H9 (cell line): ENCODE results near the gene COX6B2. TPM values are rescaled to one million over a fixed set of nuclear protein-coding genes. Genes with fewer than 3 reads are reported as not detected.

Experiments
- DNase-seq: peaks from one replicate; pipeline ENCODE4 v3.0.0-alpha.2; 2017
- H2AFZ ChIP-seq: one replicate; pipeline ENCODE4 v1.6.1; 2013; ENCODE audit warnings: mild to moderate bottlenecking, low read length, control low read depth, moderate library complexity
- H2AK5ac ChIP-seq: 2 replicates; pipeline ENCODE4 v1.6.1; 2013; ENCODE audit warnings: low read length, control low read depth, mixed read lengths; ENCODE audit not compliant: insufficient read length
- H2BK120ac ChIP-seq: one replicate; pipeline ENCODE4 v1.6.1; 2013; ENCODE audit warnings: low read depth, mild to moderate bottlenecking, low read length, control low read depth, inconsistent platforms; ENCODE audit not compliant: poor library complexity, severe bottlenecking
- H2BK12ac ChIP-seq: 2 replicates; pipeline ENCODE4 v1.6.1; 2013; ENCODE audit warnings: low read length, control low read depth, mixed read lengths, low read depth; ENCODE audit not compliant: insufficient read length
- H2BK15ac ChIP-seq: 2 replicates; pipeline ENCODE4 v1.6.1; 2013; ENCODE audit warnings: low read depth, low read length, control low read depth
- H2BK20ac ChIP-seq: one replicate; pipeline ENCODE4 v1.6.1; 2013; ENCODE audit warnings: low read depth, mild to moderate bottlenecking, low read length, control low read depth, inconsistent platforms; ENCODE audit not compliant: poor library complexity, severe bottlenecking
- H2BK5ac ChIP-seq: 2 replicates; pipeline ENCODE4 v1.6.1; 2013; ENCODE audit warnings: low read length, control low read depth, mixed read lengths; ENCODE audit not compliant: insufficient read length
- H3K14ac ChIP-seq: 2 replicates; pipeline ENCODE4 v1.6.1; 2013; ENCODE audit warnings: low read length, control low read depth; ENCODE audit not compliant: insufficient read depth
- H3K18ac ChIP-seq: 2 replicates; pipeline ENCODE4 v1.6.1; 2013; ENCODE audit warnings: low read depth, mild to moderate bottlenecking, mixed read lengths, low read length, control low read depth; ENCODE audit not compliant: insufficient read length
- H3K23ac ChIP-seq: 2 replicates; pipeline ENCODE4 v1.6.1; 2013; ENCODE audit warnings: low read length, control low read depth, mixed read lengths, low read depth; ENCODE audit not compliant: insufficient read length
- H3K23me2 ChIP-seq: 2 replicates; pipeline ENCODE4 v1.6.1; 2013; ENCODE audit warnings: low read depth, mild to moderate bottlenecking, mixed read lengths, low read length, control low read depth; ENCODE audit not compliant: insufficient read length, poor library complexity, severe bottlenecking
- H3K27ac ChIP-seq: 2 replicates; pipeline ENCODE4 v1.5.1; 2013; ENCODE audit warnings: low read length, control low read depth, mixed read lengths, low read depth; ENCODE audit not compliant: insufficient read length
- H3K27me3 ChIP-seq: 2 replicates; pipeline ENCODE4 v1.6.1; 2013; ENCODE audit warnings: low read length, control low read depth, inconsistent platforms; ENCODE audit not compliant: insufficient read depth
- H3K4ac ChIP-seq: 2 replicates; pipeline ENCODE4 v1.6.1; 2013; ENCODE audit warnings: low read depth, mild to moderate bottlenecking, control low read depth, inconsistent platforms, low read length, moderate library complexity
- H3K4me1 ChIP-seq: 2 replicates; pipeline ENCODE4 v1.6.1; 2013; ENCODE audit warnings: low read length, control low read depth, inconsistent platforms; ENCODE audit not compliant: insufficient read depth
- H3K4me2 ChIP-seq: 2 replicates; pipeline ENCODE4 v1.6.1; 2013; ENCODE audit warnings: low read length, control low read depth, mixed read lengths; ENCODE audit not compliant: insufficient read length, insufficient read depth
- H3K56ac ChIP-seq: 2 replicates; pipeline ENCODE4 v1.6.1; 2013; ENCODE audit warnings: low read depth, mild to moderate bottlenecking, mixed read lengths, low read length, control low read depth; ENCODE audit not compliant: insufficient read length
- H3K79me1 ChIP-seq: 2 replicates; pipeline ENCODE4 v1.6.1; 2013; ENCODE audit warnings: low read depth, mild to moderate bottlenecking, moderate library complexity, low read length, control low read depth, inconsistent platforms; ENCODE audit not compliant: insufficient read depth, poor library complexity, severe bottlenecking
- H3K79me2 ChIP-seq: 2 replicates; pipeline ENCODE4 v1.6.1; 2013; ENCODE audit warnings: low read length, control low read depth, inconsistent platforms; ENCODE audit not compliant: insufficient read depth
- H3K9ac ChIP-seq: 2 replicates; pipeline ENCODE4 v1.6.1; 2013; ENCODE audit warnings: low read length, control low read depth, mixed read lengths; ENCODE audit not compliant: insufficient read length; ENCODE audit errors: extremely low read depth
- H3K9me3 ChIP-seq: one replicate; pipeline ENCODE4 v1.6.1; 2013; ENCODE audit warnings: low read depth, low read length, inconsistent platforms; ENCODE audit not compliant: control insufficient read depth
- H3T11ph ChIP-seq: one replicate; pipeline ENCODE4 v1.6.1; 2013; ENCODE audit warnings: mild to moderate bottlenecking, low read length, control low read depth, inconsistent platforms
- H4K20me1 ChIP-seq: one replicate; pipeline ENCODE4 v1.6.1; 2013; ENCODE audit not compliant: control insufficient read depth, insufficient read length, insufficient read depth
- H4K5ac ChIP-seq: 2 replicates; pipeline ENCODE4 v1.6.1; 2013; ENCODE audit warnings: low read depth, mild to moderate bottlenecking, mixed read lengths, low read length, control low read depth; ENCODE audit not compliant: insufficient read length
- H4K8ac ChIP-seq: replicated peaks from 2 replicates; pipeline ENCODE4 v1.6.1; 2013; ENCODE audit warnings: low read length, control low read depth, mixed read lengths, low read depth; ENCODE audit not compliant: insufficient read length
- H4K91ac ChIP-seq: 2 replicates; pipeline ENCODE4 v1.6.1; 2013; ENCODE audit warnings: low read depth, mild to moderate bottlenecking, moderate library complexity, mixed read lengths, low read length, control low read depth; ENCODE audit not compliant: insufficient read length
- H3K27ac Mint-ChIP-seq, 3 experiments: 2 replicates in 2 of 3; 3 replicates in 1 of 3; pipeline ENCODE4 v1.8.0; 2020 to 2021; ENCODE audit warnings: mixed read lengths in 3 of 3, mild to moderate bottlenecking in 1 of 3, moderate library complexity in 1 of 3
- H3K27me3 Mint-ChIP-seq: 2 replicates; pipeline ENCODE4 v1.8.0; 2021; ENCODE audit warnings: low read depth, mild to moderate bottlenecking, moderate library complexity, mixed read lengths
- H3K36me3 Mint-ChIP-seq, 3 experiments: 2 replicates in 2 of 3; 3 replicates in 1 of 3; pipeline ENCODE4 v1.8.0; 2020 to 2021; ENCODE audit warnings: low read depth in 3 of 3, mixed read lengths in 3 of 3; ENCODE audit not compliant: insufficient read depth in 1 of 3
- H3K4me1 Mint-ChIP-seq, 2 experiments: 2 replicates each; pipeline ENCODE4 v1.8.0; 2020; ENCODE audit warnings: mixed read lengths in 2 of 2
- H3K4me3 Mint-ChIP-seq, 2 experiments: 2 replicates in 1 of 2; 3 replicates in 1 of 2; pipeline ENCODE4 v1.8.0; 2020 to 2021; ENCODE audit warnings: mild to moderate bottlenecking in 2 of 2, mixed read lengths in 2 of 2, moderate library complexity in 1 of 2
- H3K9me3 Mint-ChIP-seq, 2 experiments: 2 replicates in 1 of 2; 3 replicates in 1 of 2; pipeline ENCODE4 v1.8.0; 2020; ENCODE audit warnings: mild to moderate bottlenecking in 2 of 2, mixed read lengths in 2 of 2, moderate library complexity in 1 of 2
- WGBS: extraction: QIAGEN DNeasy Blood & Tissue Kit; methylation state at CpG from one replicate; pipeline ENCODE4 v1.1.7; 2013; ENCODE audit warnings: missing lambda C conversion rate, low lambda C conversion rate, mixed read lengths; ENCODE audit not compliant: insufficient read length; ENCODE audit errors: extremely low coverage; 5-methylcytosine and 5-hydroxymethylcytosine counted together
- total RNA-seq: library from RNA; stranded (reverse); gene quantifications from 2 replicates; pipeline ENCODE4 v1.2.1, GENCODE V29; 2021
- TF ChIP-seq, protein P1 (sequence below): fragments of 200-600 bp; sonication (generic); conservative IDR thresholded peaks from 3 replicates; pipeline ENCODE4 v1.8.0; 2021; ENCODE audit warnings: antibody characterized with exemption, mild to moderate bottlenecking

Gene COX6B2
- total RNA-seq, 1 experiment from 2014 or later, result 4.0 TPM

GRCh38 chr19:55346725-55347441, 7.6 kb downstream of the COX6B2 start:
- Histone ChIP-seq H4K5ac (no peak overlapping the region), H3T11ph (no peak overlapping the region), H3K9me3 (no peaks in the 10 kb centered on the region), H3K18ac (no peak overlapping the region), H3K23me2 (peaks cover 3% of the 10 kb centered on the region), H2BK20ac (no peak overlapping the region), H3K9ac (no peak overlapping the region), H2BK120ac (no peak overlapping the region), H3K27me3 (no peaks in the 10 kb centered on the region; the same call in 1 of the 2 replicates), H4K8ac (no peak overlapping the region), H3K4me2 (no peak overlapping the region), H2AK5ac (no peak overlapping the region), H3K56ac (no peak overlapping the region), H3K14ac (no peak overlapping the region; the same call in 1 of the 2 replicates), H3K27ac (no peak overlapping the region), H3K79me2 (no peaks in the 10 kb centered on the region), H4K91ac (no peak overlapping the region), H2BK15ac (no peak overlapping the region), H4K20me1 (no peaks in the 10 kb centered on the region), H2BK12ac (no peak overlapping the region), H3K23ac (no peak overlapping the region), H2BK5ac (no peak overlapping the region), H2AFZ (no peak overlapping the region), H3K4me1 (peaks cover 2% of the 10 kb centered on the region; the same call in 1 of the 2 replicates), H3K79me1 (no peaks in the 10 kb centered on the region), H3K4ac (no peak overlapping the region)
- Mint-ChIP-seq H3K27ac (no peak overlapping the region), H3K4me3 (no peak overlapping the region), H3K36me3 (peaks cover 23 to 59% (median 49%) of the 10 kb centered on the region in 3 experiments; a peak in 6 of 7 replicates), H3K4me1 (peaks cover 48 to 68% of the 10 kb centered on the region in 2 experiments), H3K27me3 (peaks cover 15% of the 10 kb centered on the region), H3K9me3 (no peaks in the 10 kb centered on the region; a peak in 1 of 5 replicates)
- no CpG with 5 or more reads among the region's 41 CpGs for WGBS
- TF ChIP-seq, protein P1, sequence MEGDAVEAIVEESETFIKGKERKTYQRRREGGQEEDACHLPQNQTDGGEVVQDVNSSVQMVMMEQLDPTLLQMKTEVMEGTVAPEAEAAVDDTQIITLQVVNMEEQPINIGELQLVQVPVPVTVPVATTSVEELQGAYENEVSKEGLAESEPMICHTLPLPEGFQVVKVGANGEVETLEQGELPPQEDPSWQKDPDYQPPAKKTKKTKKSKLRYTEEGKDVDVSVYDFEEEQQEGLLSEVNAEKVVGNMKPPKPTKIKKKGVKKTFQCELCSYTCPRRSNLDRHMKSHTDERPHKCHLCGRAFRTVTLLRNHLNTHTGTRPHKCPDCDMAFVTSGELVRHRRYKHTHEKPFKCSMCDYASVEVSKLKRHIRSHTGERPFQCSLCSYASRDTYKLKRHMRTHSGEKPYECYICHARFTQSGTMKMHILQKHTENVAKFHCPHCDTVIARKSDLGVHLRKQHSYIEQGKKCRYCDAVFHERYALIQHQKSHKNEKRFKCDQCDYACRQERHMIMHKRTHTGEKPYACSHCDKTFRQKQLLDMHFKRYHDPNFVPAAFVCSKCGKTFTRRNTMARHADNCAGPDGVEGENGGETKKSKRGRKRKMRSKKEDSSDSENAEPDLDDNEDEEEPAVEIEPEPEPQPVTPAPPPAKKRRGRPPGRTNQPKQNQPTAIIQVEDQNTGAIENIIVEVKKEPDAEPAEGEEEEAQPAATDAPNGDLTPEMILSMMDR, result no peak
- no peak for DNase-seq
